HG03558 (cell line): Measurements from ENCODE around the gene IDUA.

ENCODE experiments used
- ATAC-seq: cut with Tn5 transposase; IDR thresholded peaks from one replicate; pipeline ENCODE4 v1.9.1; 2021; ENCODE audit warnings: moderate number of reproducible peaks; ENCODE audit not compliant: unreplicated experiment; ENCODE audit errors: extremely low read depth

IDUA gene

GRCh38 chr4:985123-985830 lies 1.6 kb upstream of the IDUA start:
- ATAC-seq: no peak

- ATAC-seq: no peak
Measured at GRCh38 chr4:986428-986878, 391 bp upstream of the IDUA start.

GRCh38 chr4:987624-988513 lies 1.0 kb downstream of the IDUA start:
- ATAC-seq: no peak

DNA sequence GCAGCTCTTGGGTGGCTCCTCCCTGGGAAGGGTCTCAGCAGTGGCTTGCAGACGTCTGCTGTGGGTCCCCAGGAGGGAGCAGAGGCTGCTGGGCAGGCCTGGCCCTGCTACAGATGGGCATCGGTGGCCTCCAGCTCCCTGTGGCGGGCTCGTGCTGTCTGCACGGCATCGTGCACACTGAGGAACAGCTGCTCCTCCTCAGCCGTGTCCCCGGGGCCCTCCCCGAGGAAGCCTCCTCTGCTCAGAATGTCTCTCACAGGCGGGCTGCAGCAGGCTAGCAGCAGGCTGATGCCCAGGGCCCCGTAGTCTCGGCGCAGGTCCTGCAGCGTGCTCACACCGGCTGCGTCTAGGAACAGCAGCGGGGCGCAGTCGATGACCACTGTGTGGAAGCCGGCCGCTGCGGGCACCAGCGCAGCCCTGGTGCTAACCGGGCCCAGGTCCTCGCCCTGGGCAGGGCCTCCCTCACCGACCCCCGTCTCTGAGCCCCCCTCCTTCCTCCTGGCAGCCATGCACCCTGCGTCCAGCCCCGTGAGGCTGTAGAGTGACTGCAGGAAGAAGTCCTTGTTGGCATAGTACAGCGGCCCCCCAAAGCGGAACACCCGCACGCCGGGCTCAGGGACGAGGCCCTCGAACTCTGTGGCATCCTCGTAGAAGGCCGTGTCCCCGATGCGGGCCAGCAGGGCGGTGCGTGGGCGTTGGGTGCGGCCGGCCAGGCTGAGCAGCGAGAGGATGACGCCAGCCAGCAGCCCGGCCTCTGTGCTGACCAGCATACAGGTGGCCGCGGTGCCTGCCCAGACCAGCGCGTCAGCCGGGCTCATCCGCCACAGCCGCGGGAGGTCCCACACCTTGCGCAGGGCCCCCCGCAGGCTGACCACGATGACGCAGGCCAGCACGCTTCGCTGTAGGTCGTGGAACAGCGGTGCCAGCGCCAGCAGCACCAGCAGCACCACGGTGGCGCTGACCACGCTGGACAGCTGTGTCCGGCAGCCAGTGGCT lies 2.2 kb downstream of the IDUA start:
- no peak for ATAC-seq

GRCh38 chr4:989722-990471 lies 3.1 kb downstream of the IDUA start:
- ATAC-seq: no peak

DNA sequence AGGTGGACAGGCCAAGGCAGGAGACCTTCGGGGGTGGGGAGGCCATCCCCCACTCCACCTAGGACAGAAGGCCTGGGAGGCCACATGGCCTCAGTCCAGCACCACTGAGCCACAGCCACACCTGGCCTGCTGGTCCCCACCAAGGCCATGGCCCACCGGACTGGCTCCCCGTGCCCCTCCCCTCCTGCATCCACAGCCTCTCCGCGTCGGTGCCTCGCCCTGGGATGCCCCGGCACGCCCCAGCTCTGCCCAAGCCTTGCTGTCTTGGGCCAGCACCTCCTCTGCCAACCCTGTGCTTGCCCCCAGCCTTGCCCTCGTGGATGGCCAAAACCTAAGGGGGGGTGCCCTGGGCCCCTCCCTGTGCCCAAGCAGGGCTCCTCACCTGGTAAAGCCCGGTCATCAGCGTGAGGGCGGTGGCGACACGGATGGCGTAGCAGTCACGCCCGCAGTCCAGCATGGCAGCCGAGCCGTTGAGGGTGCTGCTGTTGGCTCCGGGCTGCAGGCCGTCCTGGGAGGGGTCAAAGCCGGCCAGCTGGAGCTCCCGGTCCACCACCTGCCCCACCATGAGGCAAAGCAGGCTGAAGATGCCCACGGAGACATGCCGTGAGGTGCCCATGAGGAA lies 4.0 kb downstream of the IDUA start:
- no peak for ATAC-seq

GRCh38 chr4:991451-992296 lies 4.8 kb downstream of the IDUA start:
- no peak for ATAC-seq

DNA sequence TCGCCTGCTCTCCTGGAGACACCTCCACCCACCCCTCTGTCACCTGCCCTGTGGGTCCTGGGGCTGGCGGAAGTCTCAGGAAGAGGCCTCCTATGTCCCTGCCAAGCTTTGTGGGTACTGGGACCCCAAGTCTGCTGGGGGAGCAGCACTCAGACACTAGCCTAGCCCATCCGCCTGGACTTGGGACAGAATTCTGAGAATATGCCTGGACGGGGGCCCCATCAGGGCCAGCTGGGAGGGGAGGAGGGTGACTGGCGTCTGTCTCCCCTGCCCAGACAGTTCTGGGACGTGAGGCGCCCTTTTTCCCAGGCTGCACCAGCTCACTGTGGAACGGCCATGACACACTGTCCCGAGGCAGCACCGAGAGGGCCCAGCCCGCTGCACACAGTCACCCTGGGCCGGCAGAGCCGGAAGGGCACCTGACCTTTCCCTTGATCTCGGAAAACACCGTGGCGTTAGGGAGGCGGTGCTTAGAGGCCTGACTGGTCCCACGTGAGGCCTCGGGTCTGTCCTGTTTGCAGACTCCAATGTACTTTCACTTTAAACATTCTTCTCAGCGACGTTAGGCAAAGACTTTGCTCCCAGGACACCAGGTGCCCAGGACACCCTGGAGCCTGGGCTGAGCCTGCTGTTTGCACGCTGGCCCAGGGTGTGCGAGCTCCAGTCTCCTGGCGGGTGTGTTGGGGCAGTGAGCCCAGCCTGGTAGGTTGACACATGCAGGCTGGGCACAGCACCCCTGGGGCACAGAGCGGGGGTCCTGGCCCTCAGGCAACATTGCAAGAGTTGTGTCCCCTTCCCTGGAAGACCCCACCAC lies 5.7 kb downstream of the IDUA start:
- ATAC-seq: no peak

- ATAC-seq: no peak
Measured at GRCh38 chr4:993111-994029, 6.5 kb downstream of the IDUA start, which contains the start of gene SLC26A1. Gene SLC26A1 (minus strand): TSS chr4:993404. CDS start chr4:991703, 1,701 bp downstream.

- ATAC-seq: no peak
Measured at GRCh38 chr4:995311-996026, 8.6 kb downstream of the IDUA start.

- ATAC-seq: no peak
Measured at GRCh38 chr4:996030-996996, 9.5 kb downstream of the IDUA start.

GRCh38 chr4:996997-997374 lies 10.1 kb downstream of the IDUA start:
- no peak for ATAC-seq

GRCh38 chr4:997375-998071 lies 10.7 kb downstream of the IDUA start:
- no peak for ATAC-seq

- ATAC-seq: no peak
Measured at GRCh38 chr4:998096-998691, 11.3 kb downstream of the IDUA start.
